Measurements from ENCODE around the gene STING1. TPM values are rescaled to one million over a fixed set of nuclear protein-coding genes. Genes with fewer than 3 reads are reported as not detected.
"Not testable (repeated sequence)": the region's sequence is repeated elsewhere in the genome, so short reads cannot be mapped to it uniquely, and the experiment has no call there.

Gene STING1
- total and polyA plus RNA-seq, 8 donors: 6.1 to 23.7 (median 11.6) TPM

- H3K4me3 ChIP-seq; intact Hi-C loops (cut with DNase I; ENCODE audit: low total_unique reads); H3K9me3 ChIP-seq; H3K36me3 ChIP-seq; H3K27me3 ChIP-seq; H3K4me1 ChIP-seq; DNase-seq; H3K27ac ChIP-seq: not testable (repeated sequence)
- WGBS, 5 donors: 73 to 96% (median 86%) methylated on average over 12 of the region's 12 CpGs
Measured at GRCh38 chr5:139525586-139526308, 43.2 kb upstream of the STING1 start.

DNA sequence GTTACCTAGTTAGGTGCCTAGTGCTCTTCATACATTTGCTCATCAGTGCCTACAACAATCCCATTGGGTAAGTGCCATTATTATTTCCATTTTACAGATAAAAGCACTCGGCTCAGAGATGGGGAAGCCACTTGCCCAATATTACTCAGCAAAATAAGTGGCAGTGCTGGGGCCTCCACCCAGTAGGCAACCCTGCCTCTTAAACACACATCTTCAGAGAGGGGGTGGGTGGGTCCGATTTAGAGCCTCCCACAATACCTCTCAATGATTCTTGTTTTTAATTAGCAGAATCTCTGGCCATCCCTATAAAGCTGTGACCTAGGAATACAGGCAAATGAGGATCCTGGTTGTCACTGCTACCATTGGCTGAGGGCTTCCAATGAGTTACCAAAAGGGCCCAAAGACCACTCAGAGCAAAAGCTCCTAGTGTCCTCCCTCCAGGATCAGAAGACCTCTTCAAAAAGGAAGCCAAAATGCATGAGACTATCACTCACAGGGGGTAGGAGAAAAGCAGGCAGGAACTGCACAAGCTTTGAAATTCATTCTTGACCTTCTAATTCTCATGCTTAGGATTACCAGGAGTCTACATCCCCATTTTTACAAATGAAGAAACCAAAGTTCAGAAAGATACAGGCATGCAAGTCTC, 42.5 kb upstream of the STING1 start:
- intact Hi-C loops (cut with DNase I; ENCODE audit: low total_unique reads): no loop called here
- Histone ChIP-seq H3K4me3 (no peak overlapping the region), H3K4me1 (no peaks in the 10 kb centered on the region), H3K9me3 (no peaks in the 10 kb centered on the region), H3K36me3 (no peaks in the 10 kb centered on the region), H3K27ac (no peak overlapping the region), H3K27me3 (no peaks in the 10 kb centered on the region)
- no peak for DNase-seq
- WGBS, 5 donors: 50 to 64% (median 52%) methylated on average over 2 of the region's 2 CpGs
- no peak for TF ChIP-seq CTCF (IDR thresholded peaks at IDR 0.05)
- TF ChIP-seq EP300 (IDR thresholded peaks at IDR 0.05): no peak
- TF ChIP-seq POLR2A (IDR thresholded peaks at IDR 0.05): no peak
- TF ChIP-seq POLR2AphosphoS5 (IDR thresholded peaks at IDR 0.05): no peak

DNA sequence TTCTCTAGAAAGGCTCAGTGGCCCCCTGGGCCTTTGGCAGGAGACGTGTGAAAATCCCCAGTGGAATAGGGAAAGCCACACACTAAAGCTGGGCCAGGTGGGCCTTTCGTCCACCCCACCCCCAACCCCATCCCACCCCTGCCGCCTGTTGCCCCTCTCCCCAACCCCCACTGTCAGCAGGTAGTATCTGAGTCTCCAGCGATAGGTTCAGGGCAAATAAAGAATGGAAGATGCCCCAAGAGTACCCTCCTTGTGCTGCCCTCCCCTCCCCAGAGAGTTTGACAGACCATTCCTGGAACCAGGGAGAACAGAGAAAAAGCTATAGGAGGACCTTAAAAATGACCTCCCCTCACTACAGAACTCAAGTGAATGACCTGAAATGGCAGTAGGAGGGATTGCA, 41.9 kb upstream of the STING1 start:
- WGBS, 5 donors: 77 to 87% (median 81%) methylated on average over 4 of the region's 4 CpGs
- no peaks in the 10 kb centered on the region for H3K27me3 ChIP-seq
- TF ChIP-seq CTCF (IDR thresholded peaks at IDR 0.05): no peak
- no peak for TF ChIP-seq EP300 (IDR thresholded peaks at IDR 0.05)
- no peak for TF ChIP-seq POLR2AphosphoS5 (IDR thresholded peaks at IDR 0.05)
- TF ChIP-seq POLR2A (IDR thresholded peaks at IDR 0.05): no peak
- H3K4me1 ChIP-seq: no peaks in the 10 kb centered on the region
- H3K27ac ChIP-seq: no peak overlapping the region
- no peak for DNase-seq
- no peak overlapping the region for H3K4me3 ChIP-seq
- no peaks in the 10 kb centered on the region for H3K36me3 ChIP-seq
- intact Hi-C loops (cut with DNase I; ENCODE audit: low total_unique reads): no loop called here
- no peaks in the 10 kb centered on the region for H3K9me3 ChIP-seq

DNA sequence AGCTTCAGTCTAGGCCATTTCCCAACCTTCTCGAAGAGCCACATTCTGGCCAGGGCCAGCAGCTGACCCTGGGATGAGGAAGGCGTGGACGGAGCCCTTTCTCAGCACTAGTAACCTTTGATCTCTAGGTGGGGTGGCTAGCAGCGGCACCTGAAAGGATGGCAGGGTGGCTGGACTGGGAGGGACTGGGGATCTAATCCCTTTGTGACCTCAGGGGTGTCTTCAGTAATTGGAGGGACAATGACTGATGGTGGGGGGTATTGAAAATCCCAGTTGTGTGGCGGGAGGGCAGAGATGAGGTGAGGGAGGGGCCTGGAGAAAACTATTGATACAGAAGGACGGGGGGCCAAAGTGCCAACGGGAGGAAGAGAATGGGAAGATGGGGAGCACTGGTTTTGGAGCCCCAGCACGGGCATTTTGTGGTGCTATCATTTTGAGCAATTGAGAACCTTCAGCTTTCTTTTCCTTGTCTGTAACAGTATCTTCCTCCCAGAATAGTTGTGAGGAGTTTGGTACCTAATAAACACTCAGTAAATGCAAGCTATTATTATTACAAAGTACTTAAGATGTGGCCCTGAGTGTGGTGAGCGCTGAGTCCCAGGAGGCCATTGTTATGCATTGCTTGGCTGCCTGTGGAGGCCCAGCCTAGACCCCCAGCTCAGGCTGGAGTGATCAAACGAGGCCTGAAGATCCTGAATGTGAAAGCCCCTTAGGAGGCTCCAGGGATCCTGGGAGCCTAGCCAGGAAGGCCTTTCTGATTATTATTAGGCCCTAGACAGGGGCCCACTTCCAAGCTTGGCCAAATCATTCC, 41.3 kb upstream of the STING1 start:
- intact Hi-C loops (cut with DNase I; ENCODE audit: low total_unique reads): no loop called here
- Histone ChIP-seq H3K27ac (no peak overlapping the region), H3K27me3 (no peaks in the 10 kb centered on the region), H3K4me1 (no peaks in the 10 kb centered on the region), H3K36me3 (no peaks in the 10 kb centered on the region), H3K4me3 (no peak overlapping the region), H3K9me3 (no peaks in the 10 kb centered on the region)
- DNase-seq: no peak
- WGBS, 5 donors: 74 to 79% (median 78%) methylated on average over 10 of the region's 10 CpGs
- TF ChIP-seq CTCF (IDR thresholded peaks at IDR 0.05) (no peak), EP300 (IDR thresholded peaks at IDR 0.05) (no peak), POLR2AphosphoS5 (IDR thresholded peaks at IDR 0.05) (no peak), POLR2A (IDR thresholded peaks at IDR 0.05) (no peak)
